NCI-H1092 treated with DMSO at 0.1 percent for 48 hours (cell line): Measurements from ENCODE around the gene OSBP2.
"Not testable (repeated sequence)": the region's sequence is repeated elsewhere in the genome, so short reads cannot be mapped to it uniquely, and the experiment has no call there.

ENCODE experiments used
- DNase-seq: peaks from one replicate; lab custom pipeline; 2025; lab: John Stamatoyannopoulos, UW

Gene OSBP2

GRCh38 chr22:30694640-30695350 lies at the start of gene OSBP2:
OSBP2 (plus strand) TSS chr22:30694874; CDS start chr22:30694910, 36 bp downstream.
- DNase-seq, result peak; percentile 48

- DNase-seq, result no peak
Observed at GRCh38 chr22:30646518-30647160, 48.0 kb upstream of the OSBP2 start.

GRCh38 chr22:30647536-30647935 lies 47.1 kb upstream of the OSBP2 start:
- DNase-seq, result no peak

GRCh38 chr22:30648825-30649224 lies 45.8 kb upstream of the OSBP2 start:
- DNase-seq, result no peak

- DNase-seq, result no peak
Observed at GRCh38 chr22:30649430-30650007, 45.2 kb upstream of the OSBP2 start.

GRCh38 chr22:30650508-30651116 lies 44.1 kb upstream of the OSBP2 start:
- DNase-seq, result peak; percentile 3

GRCh38 chr22:30652852-30653251 lies 41.8 kb upstream of the OSBP2 start:
- DNase-seq, result no peak

- no peak for DNase-seq
Observed at GRCh38 chr22:30654361-30654760, 40.3 kb upstream of the OSBP2 start.

GRCh38 chr22:30655532-30655931 lies 39.1 kb upstream of the OSBP2 start:
- no peak for DNase-seq

GRCh38 chr22:30662040-30662439 lies 32.6 kb upstream of the OSBP2 start:
- peak; percentile 73 for DNase-seq

- DNase-seq, result no peak
Observed at GRCh38 chr22:30664798-30665197, 29.9 kb upstream of the OSBP2 start.

- no peak for DNase-seq
Observed at GRCh38 chr22:30665266-30665665, 29.4 kb upstream of the OSBP2 start.

- no peak for DNase-seq
Observed at GRCh38 chr22:30665786-30666185, 28.9 kb upstream of the OSBP2 start.

GRCh38 chr22:30667107-30667493 lies 27.6 kb upstream of the OSBP2 start:
- no peak for DNase-seq

- DNase-seq, result peak; percentile 89
Observed at GRCh38 chr22:30667494-30668385, 26.9 kb upstream of the OSBP2 start, which contains the start of gene DUSP18. DUSP18 (minus strand) TSS chr22:30667875; CDS start chr22:30664003, 3,872 bp downstream.

GRCh38 chr22:30668386-30668710 lies 26.3 kb upstream of the OSBP2 start:
- peak; percentile 31 for DNase-seq

- DNase-seq, result no peak
Observed at GRCh38 chr22:30671071-30671470, 23.6 kb upstream of the OSBP2 start.

- no peak for DNase-seq
Observed at GRCh38 chr22:30673136-30673535, 21.5 kb upstream of the OSBP2 start.

GRCh38 chr22:30674482-30674881 lies 20.2 kb upstream of the OSBP2 start:
- DNase-seq, result no peak

GRCh38 chr22:30675436-30675835 lies 19.2 kb upstream of the OSBP2 start:
- peak; percentile 44 for DNase-seq

GRCh38 chr22:30676565-30676964 lies 18.1 kb upstream of the OSBP2 start:
- not testable (repeated sequence) for DNase-seq
